GM23338 (cell line): ENCODE results near the gene KCNJ6. TPM values are rescaled to one million over a fixed set of nuclear protein-coding genes. Genes with fewer than 3 reads are reported as not detected.

ENCODE experiments used
- ATAC-seq: fragments of 200-7000 bp; cut with Tn5 transposase; 3 replicates; pipeline ENCODE4 v1.9.1; 2020
- DNase-seq: peaks from one replicate; pipeline ENCODE4 v3.0.0-alpha.2; 2015; ENCODE audit warnings: low spot score
- H2AFZ ChIP-seq: fragments of 200-600 bp; sonication (generic); 2 replicates; pipeline ENCODE4 v1.8.0; 2016; ENCODE audit warnings: antibody characterized with exemption, mild to moderate bottlenecking, moderate library complexity
- H3F3A ChIP-seq: fragments of 200-600 bp; sonication (generic); replicated peaks from 2 replicates; pipeline ENCODE4 v1.8.0; 2017; ENCODE audit warnings: antibody characterized with exemption, mixed run types, low read depth
- H3K27ac ChIP-seq: fragments of 200-600 bp; sonication (generic); 2 replicates; pipeline ENCODE4 v1.6.1; 2016; ENCODE audit warnings: low read depth
- H3K27me3 ChIP-seq: fragments of 200-600 bp; sonication (generic); 2 replicates; pipeline ENCODE4 v1.8.0; 2016; ENCODE audit warnings: mild to moderate bottlenecking, mixed run types, moderate library complexity; ENCODE audit not compliant: insufficient read depth
- H3K36me3 ChIP-seq: fragments of 200-600 bp; sonication (generic); 2 replicates; pipeline ENCODE4 v1.8.0; 2016; ENCODE audit warnings: mild to moderate bottlenecking; ENCODE audit not compliant: insufficient read depth
- H3K4me1 ChIP-seq: fragments of 200-600 bp; sonication (generic); 2 replicates; pipeline ENCODE4 v1.8.0; 2016; ENCODE audit warnings: mild to moderate bottlenecking, moderate library complexity; ENCODE audit not compliant: insufficient read depth
- H3K4me2 ChIP-seq: fragments of 200-600 bp; sonication (generic); 2 replicates; pipeline ENCODE4 v1.7.1; 2017; ENCODE audit warnings: mixed run types
- H3K4me3 ChIP-seq: fragments of 200-600 bp; sonication (generic); 2 replicates; pipeline ENCODE4 v1.6.1; 2016; ENCODE audit warnings: mixed run types
- H3K79me2 ChIP-seq: fragments of 200-600 bp; sonication (generic); replicated peaks from 2 replicates; pipeline ENCODE4 v1.8.0; 2017; ENCODE audit warnings: mild to moderate bottlenecking; ENCODE audit not compliant: insufficient read depth
- H3K9me2 ChIP-seq: fragments of 200-600 bp; sonication (generic); 2 replicates; pipeline ENCODE4 v1.8.0; 2017; ENCODE audit not compliant: insufficient read depth
- H4K20me1 ChIP-seq: fragments of 200-600 bp; sonication (generic); replicated peaks from 2 replicates; pipeline ENCODE4 v1.8.0; 2017; ENCODE audit warnings: mild to moderate bottlenecking; ENCODE audit not compliant: insufficient read depth
- H3K27ac Mint-ChIP-seq: 2 replicates; pipeline ENCODE4 v1.8.0; 2020; ENCODE audit warnings: inconsistent platforms, mild to moderate bottlenecking, moderate library complexity, mixed read lengths
- H3K27me3 Mint-ChIP-seq: 3 replicates; pipeline ENCODE4 v1.8.0; 2022; ENCODE audit warnings: low read depth, mild to moderate bottlenecking, moderate library complexity, mixed read lengths, inconsistent platforms; ENCODE audit not compliant: insufficient read depth, poor library complexity
- H3K36me3 Mint-ChIP-seq: 3 replicates; pipeline ENCODE4 v1.8.0; 2021; ENCODE audit warnings: low read depth, mild to moderate bottlenecking, inconsistent platforms, moderate library complexity, mixed read lengths
- H3K4me1 Mint-ChIP-seq: 3 replicates; pipeline ENCODE4 v1.8.0; 2020; ENCODE audit warnings: mild to moderate bottlenecking, inconsistent platforms, mixed read lengths
- H3K4me3 Mint-ChIP-seq: 3 replicates; pipeline ENCODE4 v1.8.0; 2021; ENCODE audit warnings: moderate library complexity, mild to moderate bottlenecking, inconsistent platforms, mixed read lengths
- H3K9me3 Mint-ChIP-seq: 3 replicates; pipeline ENCODE4 v1.8.0; 2020; ENCODE audit warnings: moderate library complexity, mild to moderate bottlenecking, inconsistent platforms, mixed read lengths
- CREB1 ChIP-seq: fragments of 250-450 bp; sonication (Bioruptor Pico); IDR thresholded peaks from 2 replicates; pipeline ENCODE4 v1.5.0; 2020; ENCODE audit warnings: low read depth, mild to moderate bottlenecking, moderate library complexity
- CTCF ChIP-seq, 2 experiments: fragments of 200-600 bp in 1 of 2; sonication (generic) in 1 of 2; conservative IDR thresholded peaks; 2 replicates each; pipeline versions ENCODE4 v1.5.1 to v1.6.1; 2016 to 2017; ENCODE audit warnings: antibody characterized with exemption in 2 of 2, low read depth in 2 of 2, mild to moderate bottlenecking in 2 of 2, moderate library complexity in 1 of 2
- ETS1 ChIP-seq: IDR thresholded peaks from 2 replicates; pipeline ENCODE4 v1.6.1; 2016; ENCODE audit warnings: antibody characterized with exemption
- EZH2 ChIP-seq: fragments of 200-600 bp; sonication (generic); IDR thresholded peaks from one replicate; pipeline ENCODE4 v1.8.0; 2017; ENCODE audit warnings: antibody characterized with exemption, mild to moderate bottlenecking, low read depth; ENCODE audit not compliant: unreplicated experiment
- EZH2phosphoT487 ChIP-seq: fragments of 200-600 bp; sonication (generic); IDR thresholded peaks from one replicate; pipeline ENCODE4 v1.8.1; 2018; ENCODE audit warnings: antibody characterized with exemption; ENCODE audit not compliant: unreplicated experiment
- JUNB ChIP-seq: IDR thresholded peaks from one replicate; pipeline ENCODE4 v1.6.1; 2016; ENCODE audit warnings: antibody characterized with exemption; ENCODE audit not compliant: unreplicated experiment
- NANOG ChIP-seq: IDR thresholded peaks from 2 replicates; pipeline ENCODE4 v1.6.1; 2016; ENCODE audit warnings: antibody characterized with exemption, borderline replicate concordance
- POLR2AphosphoS5 ChIP-seq: IDR thresholded peaks from 2 replicates; pipeline ENCODE4 v1.6.1; 2016; ENCODE audit warnings: antibody characterized with exemption, low read depth
- REST ChIP-seq: IDR thresholded peaks from one replicate; pipeline ENCODE4 v1.6.1; 2018; ENCODE audit warnings: antibody characterized with exemption; ENCODE audit not compliant: unreplicated experiment
- STAT1 ChIP-seq: IDR thresholded peaks from one replicate; pipeline ENCODE4 v1.6.1; 2016; ENCODE audit warnings: antibody characterized with exemption; ENCODE audit not compliant: unreplicated experiment
- ZNF114 ChIP-seq: fragments of 250-450 bp; sonication (Bioruptor Pico); IDR thresholded peaks from 2 replicates; pipeline ENCODE4 v1.5.0; 2020; ENCODE audit warnings: mild to moderate bottlenecking, moderate library complexity
- ZNF331 ChIP-seq: fragments of 250-450 bp; sonication (Bioruptor Pico); IDR thresholded peaks from 2 replicates; pipeline ENCODE4 v1.5.0; 2020; ENCODE audit warnings: low read depth, mild to moderate bottlenecking, moderate library complexity
- ZNF462 ChIP-seq: fragments of 250-450 bp; sonication (Bioruptor Pico); IDR thresholded peaks from 2 replicates; pipeline ENCODE4 v1.5.0; 2020; ENCODE audit warnings: mild to moderate bottlenecking, moderate library complexity
- polyA plus RNA-seq: library from polyadenylated mRNA; unstranded; fragments of >200 nt; fragmentation: Nextera tagmentation; extraction: Ambion mirVana; gene quantifications from 2 replicates; pipeline ENCODE4 v1.2.1, GENCODE V29; 2016
- total RNA-seq: library from RNA; depleted of rRNA; stranded (reverse); fragments of >200 nt; shearing (Covaris generic); gene quantifications from 2 replicates; pipeline ENCODE4 v1.2.3, GENCODE V29; 2014

Gene KCNJ6
- total and polyA plus RNA-seq, 2 experiments from 2014 or later: 0.48 to 0.52 TPM

- Histone ChIP-seq H3K4me2 (no peak overlapping the region), H2AFZ (no peak overlapping the region), H3K27me3 (no peaks in the 10 kb centered on the region), H4K20me1 (no peaks in the 10 kb centered on the region), H3K9me2 (no peaks in the 10 kb centered on the region; the same call in 1 of the 2 replicates), H3K4me1 (0 out of 2 replicates have a peak, but pooled peaks cover 5% of the 10 kb centered on the region), H3F3A (no peaks in the 10 kb centered on the region), H3K79me2 (no peaks in the 10 kb centered on the region), H3K4me3 (no peak overlapping the region), H3K27ac (no peak overlapping the region), H3K36me3 (no peaks in the 10 kb centered on the region)
- ATAC-seq (no peak), DNase-seq (no peak)
- H3K27ac Mint-ChIP-seq: no peak overlapping the region
- peaks cover 8% of the 10 kb centered on the region; the same call in 2 of the 3 replicates for H3K4me1 Mint-ChIP-seq
- H3K4me3 Mint-ChIP-seq: no peak overlapping the region
- H3K27me3 Mint-ChIP-seq: peaks cover 5% of the 10 kb centered on the region
- no peaks in the 10 kb centered on the region; the same call in 2 of the 3 replicates for H3K36me3 Mint-ChIP-seq
- peaks cover 4% of the 10 kb centered on the region; the same call in 1 of the 3 replicates for H3K9me3 Mint-ChIP-seq
- no peak for TF ChIP-seq EZH2phosphoT487
- TF ChIP-seq ZNF462: no peak
- no peak for TF ChIP-seq ZNF114 (CRISPR knock-in tag)
- TF ChIP-seq ETS1: no peak
- no peak for TF ChIP-seq REST
- no peak for TF ChIP-seq EZH2
- TF ChIP-seq CTCF (conservative IDR thresholded peaks at IDR 0.05; ENCODE audit: low read depth in 2 of 2): no peak
- no peak for TF ChIP-seq JUNB
- no peak for TF ChIP-seq STAT1
- TF ChIP-seq ZNF331: no peak
- TF ChIP-seq POLR2AphosphoS5: no peak
- no peak for TF ChIP-seq NANOG
- TF ChIP-seq CREB1: no peak
Observed at GRCh38 chr21:37732927-37733326, 183.3 kb downstream of the KCNJ6 start.
